GM12801 (cell line): ENCODE results near the gene NAA10.

Experiments
- CTCF ChIP-seq: IDR thresholded peaks from one replicate; pipeline ENCODE4 v1.5.1; 2011; ENCODE audit warnings: control low read depth; ENCODE audit not compliant: insufficient read length; ENCODE audit errors: extremely low read depth

Gene NAA10

DNA sequence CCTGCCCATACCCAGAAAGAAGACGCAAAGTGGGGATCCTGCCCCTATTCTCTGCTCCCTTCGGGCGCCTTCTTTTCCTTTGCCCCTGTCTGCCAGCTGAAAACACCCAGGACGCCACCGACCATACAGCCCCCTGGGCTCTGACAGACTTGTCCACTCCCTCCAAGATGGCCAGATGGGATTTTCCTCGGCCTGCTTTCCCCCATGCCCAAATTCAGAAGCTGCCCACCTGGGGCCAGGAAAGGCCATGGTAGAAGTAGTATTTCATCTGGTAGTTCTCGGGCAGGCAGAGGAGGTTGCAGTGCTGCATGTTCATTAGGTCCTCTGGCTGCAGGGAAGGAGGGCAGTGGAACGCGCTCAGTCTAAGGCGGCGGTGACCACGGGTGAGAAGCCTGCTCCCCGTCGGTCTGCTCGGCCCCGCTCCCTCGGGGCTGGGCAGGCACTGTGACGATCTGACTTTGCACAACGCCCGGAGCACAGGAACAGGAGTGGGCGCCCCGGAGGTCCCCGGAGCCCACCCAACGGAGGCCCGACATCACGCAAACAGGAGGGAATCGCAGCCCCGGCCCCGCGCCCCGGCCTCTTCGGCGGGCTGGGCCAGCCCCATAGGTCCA, 582 bp downstream of the NAA10 start:
- no peak for TF ChIP-seq CTCF

GRCh38 chrX:153933748-153934147, 1.1 kb downstream of the NAA10 start:
- no peak for TF ChIP-seq CTCF

GRCh38 chrX:153932220-153932915, 2.5 kb downstream of the NAA10 start:
- no peak for TF ChIP-seq CTCF

DNA sequence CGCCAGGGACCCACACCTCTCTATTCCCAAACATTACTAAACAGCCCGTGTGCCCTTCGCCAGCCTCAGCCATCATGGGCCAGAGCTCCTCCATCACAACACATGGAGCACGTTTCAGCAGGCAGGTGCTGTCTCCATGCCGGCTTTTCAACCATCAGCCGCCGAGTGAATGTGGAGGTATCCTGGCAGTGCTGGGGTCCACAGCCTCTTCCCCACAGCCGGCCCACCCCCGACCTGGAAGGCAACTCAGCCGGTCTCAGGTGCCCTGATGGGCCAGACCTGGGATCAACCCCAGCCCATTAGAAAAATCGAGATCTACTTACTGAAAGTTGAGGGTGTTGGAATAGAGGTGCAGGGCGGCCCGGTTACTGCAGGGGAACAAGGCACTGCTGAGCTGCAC, 3.1 kb downstream of the NAA10 start:
- TF ChIP-seq CTCF, result no peak

GRCh38 chrX:153931151-153931550, 3.7 kb downstream of the NAA10 start:
- no peak for TF ChIP-seq CTCF

- no peak for TF ChIP-seq CTCF
Observed at GRCh38 chrX:153930011-153930910, 4.6 kb downstream of the NAA10 start.

- TF ChIP-seq CTCF, result no peak
Observed at GRCh38 chrX:153929576-153929975, 5.3 kb downstream of the NAA10 start.
